BLaER1 treated with 17β-estradiol and CSF1 and Interleukin-3, amounts not matched to agents 10 nM and 100 nM (cell line): ENCODE results near the gene PSMC4.

ENCODE experiments used
- H3K27ac ChIP-seq, 11 experiments: shearing (Covaris generic); formaldehyde crosslinking; 2 replicates each; pipeline ENCODE4 v1.8.1; 2022
- H3K27me3 ChIP-seq, 11 experiments: shearing (Covaris generic); formaldehyde crosslinking; 2 replicates each; pipeline ENCODE4 v1.8.1; 2022
- H3K36me3 ChIP-seq, 11 experiments: shearing (Covaris generic); formaldehyde crosslinking; 2 replicates each; pipeline ENCODE4 v1.8.1; 2022
- H3K4me1 ChIP-seq, 10 experiments: shearing (Covaris generic); formaldehyde crosslinking; 2 replicates each; pipeline ENCODE4 v1.8.1; 2022
- H3K4me2 ChIP-seq, 11 experiments: shearing (Covaris generic); formaldehyde crosslinking; 2 replicates each; pipeline ENCODE4 v1.8.1; 2022
- H3K4me3 ChIP-seq, 10 experiments: shearing (Covaris generic); formaldehyde crosslinking; 2 replicates each; pipeline ENCODE4 v1.8.1; 2022
- H3K9ac ChIP-seq, 11 experiments: shearing (Covaris generic); formaldehyde crosslinking; 2 replicates each; pipeline ENCODE4 v1.8.1; 2022
- H3K9me3 ChIP-seq, 11 experiments: shearing (Covaris generic); formaldehyde crosslinking; replicated peaks in 1 of 11; 2 replicates each; pipeline ENCODE4 v1.8.1; 2022
- H4K20me1 ChIP-seq, 11 experiments: shearing (Covaris generic); formaldehyde crosslinking; 2 replicates each; pipeline ENCODE4 v1.8.1; 2022
- Cebpa-rat ChIP-seq, 11 experiments: shearing (Covaris generic); IDR thresholded peaks; 2 replicates each; pipeline ENCODE4 v1.8.1; 2022

PSMC4 gene

GRCh38 chr19:39997638-39998216, 26.8 kb downstream of the PSMC4 start:
- Histone ChIP-seq H3K4me1 (peaks cover 11 to 21% (median 16%) of the 10 kb centered on the region in 10 experiments), H3K36me3 (peaks cover 14 to 40% (median 21%) of the 10 kb centered on the region in 11 experiments), H3K4me3 (peak overlapping the region; percentile 61 to 80 (median 70)), H3K9me3 (peaks cover 20 to 30% (median 26%) of the 10 kb centered on the region in 11 experiments), H3K9ac (peak overlapping the region; percentile 79 to 89 (median 83)), H3K27me3 (no peaks in the 10 kb centered on the region), H3K4me2 (peak overlapping the region; percentile 81 to 99 (median 85)), H4K20me1 (no peaks in the 10 kb centered on the region), H3K27ac (peak overlapping the region; percentile 77 to 92 (median 83); a peak in 21 of 22 replicates)
- no peak for TF ChIP-seq Cebpa-rat (IDR thresholded peaks at IDR 0.05)

- no peak overlapping the region for H3K27ac ChIP-seq
- H3K9me3 ChIP-seq, result peaks cover 14 to 22% (median 19%) of the 10 kb centered on the region in 11 experiments
- no peaks in the 10 kb centered on the region for H4K20me1 ChIP-seq
- no peak overlapping the region for H3K9ac ChIP-seq
- H3K36me3 ChIP-seq, result peaks cover 13 to 35% (median 15%) of the 10 kb centered on the region in 11 experiments
- no peaks in the 10 kb centered on the region for H3K27me3 ChIP-seq
- no peak overlapping the region for H3K4me3 ChIP-seq
- no peak for TF ChIP-seq Cebpa-rat (IDR thresholded peaks at IDR 0.05)
- no peak overlapping the region for H3K4me2 ChIP-seq
- peaks cover 11 to 21% (median 16%) of the 10 kb centered on the region in 10 experiments for H3K4me1 ChIP-seq
Observed at GRCh38 chr19:39998501-39998900, 27.5 kb downstream of the PSMC4 start.

GRCh38 chr19:40005691-40006272, 34.8 kb downstream of the PSMC4 start:
- Histone ChIP-seq H3K36me3 (peaks cover 34 to 55% (median 46%) of the 10 kb centered on the region in 11 experiments), H3K27ac (no peak overlapping the region), H3K4me2 (no peak overlapping the region), H3K27me3 (no peaks in the 10 kb centered on the region), H3K9me3 (peaks cover 18 to 32% (median 25%) of the 10 kb centered on the region in 11 experiments), H3K4me3 (no peak overlapping the region), H3K4me1 (no peaks in the 10 kb centered on the region), H3K9ac (no peak overlapping the region), H4K20me1 (no peaks in the 10 kb centered on the region)
- TF ChIP-seq Cebpa-rat (IDR thresholded peaks at IDR 0.05), result no peak

- Histone ChIP-seq H3K27ac (no peak overlapping the region), H3K4me3 (no peak overlapping the region), H3K9ac (no peak overlapping the region), H3K36me3 (peaks cover 37 to 59% (median 49%) of the 10 kb centered on the region in 11 experiments), H3K4me2 (no peak overlapping the region), H4K20me1 (no peaks in the 10 kb centered on the region), H3K4me1 (no peaks in the 10 kb centered on the region), H3K9me3 (peaks cover 20 to 37% (median 29%) of the 10 kb centered on the region in 11 experiments), H3K27me3 (no peaks in the 10 kb centered on the region)
- TF ChIP-seq Cebpa-rat (IDR thresholded peaks at IDR 0.05), result no peak
Observed at GRCh38 chr19:40006273-40006691, 35.3 kb downstream of the PSMC4 start.

GRCh38 chr19:40009674-40010073, 38.7 kb downstream of the PSMC4 start:
- H3K36me3 ChIP-seq, result peaks cover 66 to 91% (median 82%) of the 10 kb centered on the region in 11 experiments
- no peak overlapping the region for H3K4me2 ChIP-seq
- no peak overlapping the region for H3K4me3 ChIP-seq
- H4K20me1 ChIP-seq, result no peaks in the 10 kb centered on the region
- H3K9ac ChIP-seq, result no peak overlapping the region
- no peaks in the 10 kb centered on the region for H3K4me1 ChIP-seq
- no peak overlapping the region for H3K27ac ChIP-seq
- TF ChIP-seq Cebpa-rat (IDR thresholded peaks at IDR 0.05), result no peak
- no peaks in the 10 kb centered on the region for H3K27me3 ChIP-seq
- H3K9me3 ChIP-seq, result peaks cover 52 to 71% (median 63%) of the 10 kb centered on the region in 11 experiments

- H3K9me3 ChIP-seq, result peaks cover 79 to 100% (median 98%) of the 10 kb centered on the region in 11 experiments
- H3K27ac ChIP-seq, result no peak overlapping the region
- no peaks in the 10 kb centered on the region for H3K27me3 ChIP-seq
- no peak for TF ChIP-seq Cebpa-rat (IDR thresholded peaks at IDR 0.05)
- no peak overlapping the region for H3K4me2 ChIP-seq
- peaks cover 58 to 86% (median 68%) of the 10 kb centered on the region in 11 experiments for H3K36me3 ChIP-seq
- H3K4me1 ChIP-seq, result no peaks in the 10 kb centered on the region
- H3K9ac ChIP-seq, result no peak overlapping the region
- H4K20me1 ChIP-seq, result no peaks in the 10 kb centered on the region
- H3K4me3 ChIP-seq, result 0 out of 20 replicates have a peak overlapping the region, but pooled peaks of 1 of the 10 experiments have one; percentile 12
Observed at GRCh38 chr19:40013991-40014390, 43.0 kb downstream of the PSMC4 start.

GRCh38 chr19:40023969-40024368, 53.0 kb downstream of the PSMC4 start:
- no peak for TF ChIP-seq Cebpa-rat (IDR thresholded peaks at IDR 0.05)
- peaks cover 68 to 99% (median 74%) of the 10 kb centered on the region in 11 experiments for H3K9me3 ChIP-seq
- H3K9ac ChIP-seq, result no peak overlapping the region
- H4K20me1 ChIP-seq, result no peaks in the 10 kb centered on the region
- no peaks in the 10 kb centered on the region for H3K4me1 ChIP-seq
- no peak overlapping the region for H3K27ac ChIP-seq
- H3K4me3 ChIP-seq, result peak overlapping the region in 1 of 10 experiments; percentile 3; a peak in 1 of 20 replicates
- peaks cover 7 to 30% (median 17%) of the 10 kb centered on the region in 11 experiments; a peak in 21 of 22 replicates for H3K36me3 ChIP-seq
- H3K27me3 ChIP-seq, result no peaks in the 10 kb centered on the region
- no peak overlapping the region for H3K4me2 ChIP-seq

- Histone ChIP-seq H3K4me2 (no peak overlapping the region), H3K27ac (no peak overlapping the region), H3K9ac (no peak overlapping the region), H3K4me1 (no peaks in the 10 kb centered on the region), H4K20me1 (no peaks in the 10 kb centered on the region), H3K9me3 (peaks cover 88 to 99% (median 91%) of the 10 kb centered on the region in 11 experiments), H3K4me3 (no peak overlapping the region), H3K36me3 (peaks cover 11 to 50% (median 33%) of the 10 kb centered on the region in 11 experiments; a peak in 21 of 22 replicates), H3K27me3 (no peaks in the 10 kb centered on the region)
- TF ChIP-seq Cebpa-rat (IDR thresholded peaks at IDR 0.05), result no peak
Observed at GRCh38 chr19:40025938-40026596, 55.1 kb downstream of the PSMC4 start.

GRCh38 chr19:40026597-40026970, 55.6 kb downstream of the PSMC4 start:
- Histone ChIP-seq H3K4me2 (no peak overlapping the region), H3K27me3 (no peaks in the 10 kb centered on the region), H3K9ac (no peak overlapping the region), H4K20me1 (no peaks in the 10 kb centered on the region), H3K27ac (no peak overlapping the region), H3K36me3 (peaks cover 16 to 55% (median 39%) of the 10 kb centered on the region in 11 experiments), H3K9me3 (peaks cover 93 to 100% (median 96%) of the 10 kb centered on the region in 11 experiments), H3K4me3 (no peak overlapping the region; a peak in 1 of 20 replicates), H3K4me1 (no peaks in the 10 kb centered on the region)
- TF ChIP-seq Cebpa-rat (IDR thresholded peaks at IDR 0.05), result no peak
